Measurements from ENCODE around the gene CCDC177. TPM values are rescaled to one million over a fixed set of nuclear protein-coding genes. Genes with fewer than 3 reads are reported as not detected.

Gene CCDC177
- total RNA-seq, 2 experiments from 2014 or later: not detected

DNA sequence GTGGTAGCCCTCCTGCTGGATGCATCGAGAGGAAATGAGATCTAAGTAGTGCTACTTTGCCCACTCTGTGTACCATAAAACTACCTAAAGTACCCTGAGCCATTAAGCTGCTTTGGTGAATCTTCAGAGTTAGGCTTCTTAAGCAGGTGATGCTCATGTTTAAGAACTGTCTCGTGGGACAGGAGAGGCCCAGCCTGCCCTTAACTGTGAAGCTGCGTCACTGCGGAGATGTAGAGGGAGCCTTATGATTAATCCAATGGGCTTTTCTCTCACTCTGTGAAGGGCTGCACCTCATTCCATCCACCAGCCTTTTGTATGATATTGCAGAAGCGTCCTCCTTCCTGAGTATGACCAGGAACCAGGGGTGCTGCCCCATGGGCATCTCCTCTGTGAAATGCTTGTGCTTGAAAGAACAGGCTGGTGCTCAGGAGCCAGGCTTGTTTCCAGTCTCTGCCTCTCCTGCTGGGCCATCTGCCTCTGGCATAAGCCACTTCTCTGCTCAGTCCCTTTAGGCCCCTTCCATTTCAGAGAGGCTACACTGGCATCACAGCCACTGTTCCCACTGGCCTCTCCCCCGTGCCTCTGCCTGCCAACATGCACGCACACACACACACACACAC is 6.8 kb upstream of the CCDC177 start:
- intact Hi-C loops (cut with DNase I, micrococcal nuclease): no loop called here
- ChIA-PET CTCF (interaction anchor here (0.5 to 5.8 kb wide), 13 partner anchors 42 to 1799 kb away, joined by 3 to 77 read pairs (median 4); no protein-coding TSS in a partner anchor), POLR2A (no interaction called here)
- Mint-ChIP-seq H3K36me3 (ENCODE audit: low read depth) (no peaks in the 10 kb centered on the region), H3K27ac (no peak overlapping the region), H3K4me1 (no peaks in the 10 kb centered on the region), H3K9me3 (ENCODE audit: low read depth) (no peaks in the 10 kb centered on the region), H3K27me3 (peaks cover 5% of the 10 kb centered on the region), H3K4me3 (no peak overlapping the region)
- ATAC-seq (no peak), DNase-seq (no peak)

DNA sequence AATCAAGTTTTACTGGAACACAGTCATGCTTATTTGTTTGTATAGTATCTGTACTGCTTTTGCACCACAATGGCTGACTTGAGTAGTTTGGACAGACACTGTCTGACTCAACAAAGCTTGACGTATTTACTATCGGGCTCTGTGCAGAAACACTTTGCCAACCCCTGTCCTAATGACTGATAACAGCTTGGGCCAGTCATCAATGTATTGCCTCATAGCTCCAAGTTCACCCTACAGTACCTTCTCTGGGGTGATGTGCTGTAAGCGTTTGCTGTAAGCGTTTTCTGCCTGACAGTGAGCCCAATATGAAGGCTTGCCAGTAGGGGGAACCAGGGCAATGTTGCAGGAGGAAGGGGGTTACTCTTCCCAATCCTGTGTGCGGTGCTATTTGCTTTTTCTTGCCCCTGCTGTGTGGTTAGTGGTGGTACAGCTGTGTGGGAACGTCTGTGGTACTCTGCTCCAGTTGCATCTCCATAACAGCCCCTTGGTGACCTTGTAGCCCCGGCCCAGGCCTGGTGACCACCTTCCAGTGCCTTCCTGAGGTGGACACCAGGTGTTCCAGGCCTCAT is 5.4 kb upstream of the CCDC177 start:
- intact Hi-C loops (cut with DNase I, micrococcal nuclease): no loop called here
- H3K27ac Mint-ChIP-seq: no peak overlapping the region
- ATAC-seq: peak; percentile 64
- H3K4me1 Mint-ChIP-seq: no peaks in the 10 kb centered on the region
- ChIA-PET CTCF (interaction anchor here (0.7 to 2.7 kb wide), 13 partner anchors 23 to 600 kb away, joined by 3 to 20 read pairs (median 3); no protein-coding TSS in a partner anchor), POLR2A (no interaction called here)
- H3K9me3 Mint-ChIP-seq (ENCODE audit: low read depth): no peaks in the 10 kb centered on the region
- peaks cover 13% of the 10 kb centered on the region for H3K27me3 Mint-ChIP-seq
- peak; percentile 54 for DNase-seq
- H3K36me3 Mint-ChIP-seq (ENCODE audit: low read depth): no peaks in the 10 kb centered on the region
- no peak overlapping the region for H3K4me3 Mint-ChIP-seq

GRCh38 chr14:69579476-69579875 is 4.8 kb upstream of the CCDC177 start:
- ChIA-PET CTCF (interaction anchor here (0.7 to 2.7 kb wide), 12 partner anchors 23 to 162 kb away, joined by 3 to 20 read pairs (median 3); no protein-coding TSS in a partner anchor), POLR2A (no interaction called here)
- Mint-ChIP-seq H3K4me1 (peaks cover 2% of the 10 kb centered on the region), H3K27ac (no peak overlapping the region), H3K27me3 (peaks cover 15% of the 10 kb centered on the region), H3K36me3 (ENCODE audit: low read depth) (no peaks in the 10 kb centered on the region), H3K9me3 (ENCODE audit: low read depth) (no peaks in the 10 kb centered on the region), H3K4me3 (no peak overlapping the region)
- ATAC-seq (no peak), DNase-seq (no peak)
- intact Hi-C loops (cut with DNase I, micrococcal nuclease): loop anchor here (10.0 kb wide), 2 partner anchors 445 to 455 kb away; no protein-coding TSS in a partner anchor

GRCh38 chr14:69574954-69575295 is 254 bp upstream of the CCDC177 start:
- H3K36me3 Mint-ChIP-seq (ENCODE audit: low read depth): no peaks in the 10 kb centered on the region
- H3K9me3 Mint-ChIP-seq (ENCODE audit: low read depth): no peaks in the 10 kb centered on the region
- ATAC-seq (no peak), DNase-seq (no peak)
- H3K4me1 Mint-ChIP-seq: peaks cover 10% of the 10 kb centered on the region
- CTCF ChIA-PET: interaction anchor here (0.6 to 2.1 kb wide), 20 partner anchors 8 to 752 kb away, joined by 3 to 14 read pairs (median 4); no protein-coding TSS in a partner anchor
- H3K27ac Mint-ChIP-seq: peak overlapping the region; percentile 4
- intact Hi-C loops (cut with DNase I, micrococcal nuclease): loop anchor here (1.0 to 10.0 kb wide), 8 partner anchors 26 to 450 kb away; partner anchors contain the start of gene GALNT16 (in 1 of the 2)
- H3K4me3 Mint-ChIP-seq: peak overlapping the region; percentile 58
- POLR2A ChIA-PET: interaction anchor here (0.6 kb wide), 2 partner anchors 10 to 71 kb away, joined by 3 to 5 read pairs; no protein-coding TSS in a partner anchor
- H3K27me3 Mint-ChIP-seq: peaks cover 40% of the 10 kb centered on the region

DNA sequence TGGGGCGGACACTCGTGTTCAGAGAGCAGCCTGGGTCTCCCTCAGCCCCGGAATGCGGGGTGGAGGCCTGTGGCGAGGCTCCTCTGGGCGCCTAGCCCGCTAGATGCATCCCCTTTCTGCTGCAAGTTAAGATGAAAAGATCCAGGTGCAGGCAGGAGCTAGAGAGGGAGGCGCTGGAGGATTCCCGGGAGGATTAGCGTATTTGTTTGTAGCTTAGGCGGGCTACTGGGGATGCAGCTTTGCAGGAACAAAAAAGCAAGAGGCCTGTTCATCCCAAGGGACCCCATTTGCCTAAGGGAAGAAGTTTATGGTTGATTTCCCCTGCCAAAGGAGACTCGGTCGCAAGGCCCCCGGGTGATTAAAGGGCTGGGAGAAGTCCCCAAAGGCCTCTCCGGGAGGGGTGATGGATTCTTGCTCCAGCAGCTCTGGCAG is 824 bp downstream of the CCDC177 start:
- no peaks in the 10 kb centered on the region for H3K36me3 Mint-ChIP-seq (ENCODE audit: low read depth)
- ATAC-seq (no peak), DNase-seq (peak; percentile 37)
- H3K9me3 Mint-ChIP-seq (ENCODE audit: low read depth): no peaks in the 10 kb centered on the region
- intact Hi-C loops (cut with DNase I, micrococcal nuclease): loop anchor here (1.0 to 10.0 kb wide), 8 partner anchors 25 to 451 kb away; partner anchors contain the start of gene GALNT16 (in 1 of the 2)
- H3K27me3 Mint-ChIP-seq: peaks cover 45% of the 10 kb centered on the region
- no peak overlapping the region for H3K27ac Mint-ChIP-seq
- ChIA-PET CTCF (interaction anchor here (0.7 to 2.1 kb wide), 17 partner anchors 10 to 331 kb away, joined by 3 to 14 read pairs (median 4); no protein-coding TSS in a partner anchor), POLR2A (no interaction called here)
- peaks cover 10% of the 10 kb centered on the region for H3K4me1 Mint-ChIP-seq
- H3K4me3 Mint-ChIP-seq: peak overlapping the region; percentile 26

DNA sequence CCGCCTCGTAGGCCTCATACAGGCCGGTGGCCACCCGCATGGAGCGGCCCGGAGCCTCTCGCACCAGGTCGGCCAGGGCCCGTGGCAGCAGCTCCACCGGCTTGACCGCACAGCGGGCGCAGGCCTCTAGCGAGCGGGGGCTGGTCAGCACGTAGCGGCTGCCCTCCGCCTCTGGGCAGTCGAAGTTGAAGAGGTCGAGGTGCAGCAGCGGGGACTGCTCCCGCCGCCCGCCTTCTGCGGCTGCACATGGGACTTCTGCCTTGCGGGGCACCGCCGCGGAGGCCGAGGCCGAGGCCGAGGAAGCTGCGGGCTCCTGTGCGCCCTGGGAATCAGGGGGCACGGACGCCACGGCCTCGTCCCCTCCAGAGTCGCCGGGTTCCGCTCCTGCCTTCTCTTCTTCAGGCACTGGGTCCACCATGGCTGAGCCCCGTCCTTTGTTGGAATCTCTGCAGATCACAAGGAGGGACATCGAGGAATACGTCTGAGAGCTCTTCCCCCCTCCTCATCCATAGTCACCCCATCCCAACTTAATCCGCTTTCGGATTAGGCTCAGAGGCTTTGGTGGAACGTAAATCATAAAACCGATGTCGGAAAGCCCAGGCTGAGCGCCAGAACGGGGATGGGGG is 1.4 kb downstream of the CCDC177 start:
- Mint-ChIP-seq H3K27ac (no peak overlapping the region), H3K4me1 (peaks cover 10% of the 10 kb centered on the region), H3K9me3 (ENCODE audit: low read depth) (no peaks in the 10 kb centered on the region), H3K4me3 (peak overlapping the region; percentile 26), H3K27me3 (peaks cover 46% of the 10 kb centered on the region), H3K36me3 (ENCODE audit: low read depth) (no peaks in the 10 kb centered on the region)
- DNase-seq: no peak
- ATAC-seq: no peak
- POLR2A ChIA-PET: no interaction called here
- intact Hi-C loops (cut with DNase I, micrococcal nuclease): loop anchor here (5.0 to 10.0 kb wide), 4 partner anchors 96 to 451 kb away; partner anchors contain the start of gene GALNT16 (in 1 of the 2)
- CTCF ChIA-PET: interaction anchor here (1.0 to 2.2 kb wide), 12 partner anchors 11 to 331 kb away, joined by 3 to 14 read pairs (median 5); no protein-coding TSS in a partner anchor

- Mint-ChIP-seq H3K36me3 (ENCODE audit: low read depth) (no peaks in the 10 kb centered on the region), H3K4me3 (no peak overlapping the region), H3K27me3 (peaks cover 50% of the 10 kb centered on the region), H3K4me1 (peaks cover 10% of the 10 kb centered on the region), H3K27ac (no peak overlapping the region), H3K9me3 (ENCODE audit: low read depth) (no peaks in the 10 kb centered on the region)
- ATAC-seq: no peak
- intact Hi-C loops (cut with DNase I, micrococcal nuclease): loop anchor here (5.0 to 10.0 kb wide), 4 partner anchors 95 to 452 kb away; partner anchors contain the start of gene GALNT16 (in 1 of the 2)
- DNase-seq: no peak
- CTCF ChIA-PET: interaction anchor here (1.0 to 2.2 kb wide), 6 partner anchors 12 to 330 kb away, joined by 4 to 12 read pairs (median 5); no protein-coding TSS in a partner anchor
- POLR2A ChIA-PET: interaction anchor here (1.0 kb wide), 1 partner anchor 25 kb away, joined by 4 read pairs; no protein-coding TSS in a partner anchor
Observed at GRCh38 chr14:69572841-69573135, 1.9 kb downstream of the CCDC177 start.

DNA sequence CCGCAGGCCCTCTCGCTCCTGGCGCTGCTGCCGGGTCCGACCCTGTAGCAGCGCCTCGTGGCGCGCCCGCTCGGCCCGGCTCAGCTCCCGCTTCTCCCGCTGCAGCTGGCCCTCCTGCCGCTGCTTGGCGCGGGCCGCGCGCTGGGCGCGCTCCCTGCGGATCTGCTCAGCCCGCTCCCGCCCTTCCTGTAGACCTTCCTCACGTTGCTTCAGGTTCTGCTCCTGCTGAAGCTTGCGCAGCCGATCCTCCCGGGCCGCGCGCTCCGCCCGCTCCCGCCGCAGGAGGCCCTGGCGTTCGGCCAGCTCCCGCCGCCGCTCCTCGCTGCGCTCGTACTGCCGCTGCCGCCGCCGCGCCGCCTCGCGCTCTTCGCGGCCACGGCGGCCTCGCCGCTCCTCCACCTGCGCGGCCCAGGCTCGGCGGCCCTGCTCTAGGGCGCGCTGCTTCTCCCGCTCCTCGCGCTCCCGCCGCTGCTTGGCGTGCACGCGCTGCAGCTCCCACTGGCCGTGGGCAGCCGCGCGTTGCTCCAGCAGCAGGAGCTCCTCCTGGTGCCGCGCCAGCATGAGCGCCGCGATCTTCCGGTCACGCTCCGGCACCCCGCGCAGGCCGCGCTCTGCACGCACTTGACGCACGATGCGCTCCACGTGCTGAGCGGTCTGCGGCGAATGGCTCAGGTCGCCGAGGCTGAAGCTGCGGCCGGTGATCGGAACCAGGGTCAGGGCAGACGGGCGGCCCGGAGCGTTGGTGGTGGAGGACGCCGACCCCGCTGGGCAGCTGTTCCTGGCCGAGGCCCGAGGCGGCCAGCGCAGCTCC is 2.4 kb downstream of the CCDC177 start:
- Mint-ChIP-seq H3K4me3 (peak overlapping the region; percentile 16), H3K9me3 (ENCODE audit: low read depth) (no peaks in the 10 kb centered on the region), H3K4me1 (peaks cover 10% of the 10 kb centered on the region), H3K36me3 (ENCODE audit: low read depth) (no peaks in the 10 kb centered on the region), H3K27ac (no peak overlapping the region), H3K27me3 (peaks cover 54% of the 10 kb centered on the region)
- intact Hi-C loops (cut with DNase I, micrococcal nuclease): loop anchor here (5.0 to 10.0 kb wide), 4 partner anchors 95 to 453 kb away; partner anchors contain the start of gene GALNT16 (in 1 of the 2)
- DNase-seq (peak; percentile 36), ATAC-seq (peak; percentile 39)
- POLR2A ChIA-PET: interaction anchor here (1.0 kb wide), 1 partner anchor 24 kb away, joined by 4 read pairs; no protein-coding TSS in a partner anchor
- CTCF ChIA-PET: interaction anchor here (0.6 to 2.2 kb wide), 14 partner anchors 9 to 330 kb away, joined by 3 to 12 read pairs (median 4); no protein-coding TSS in a partner anchor

DNA sequence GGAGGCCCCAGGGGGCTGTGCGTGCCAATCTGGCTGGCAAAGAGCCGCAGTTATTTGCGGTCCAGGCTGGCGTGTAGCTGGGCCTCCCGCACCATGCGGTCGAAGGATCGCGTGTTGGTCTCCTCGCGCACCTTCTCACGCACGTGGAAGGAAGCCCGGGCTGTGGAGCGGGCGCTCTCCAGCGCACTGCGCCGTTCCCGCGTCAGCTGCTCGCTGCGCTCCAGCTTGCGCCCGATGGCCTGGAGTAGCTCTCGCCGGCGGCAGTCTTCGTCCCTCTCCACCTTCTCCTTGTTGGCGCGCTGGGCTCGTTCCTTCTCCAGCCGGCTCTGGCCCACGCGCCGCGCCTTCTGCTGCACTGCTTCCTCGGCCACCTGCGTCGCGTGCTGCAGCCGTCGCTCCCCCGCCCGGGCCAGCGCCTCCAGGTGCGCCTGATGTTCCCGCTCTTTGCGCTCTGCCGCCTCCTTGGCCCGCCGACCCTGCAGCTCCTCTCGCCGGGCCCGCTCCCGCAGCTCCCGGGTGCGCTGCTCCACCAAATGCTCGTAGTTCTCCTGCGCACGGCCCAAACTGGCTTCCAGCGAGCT is 3.1 kb downstream of the CCDC177 start:
- ChIA-PET CTCF (interaction anchor here (0.6 to 2.2 kb wide), 15 partner anchors 8 to 420 kb away, joined by 3 to 12 read pairs (median 4); no protein-coding TSS in a partner anchor), POLR2A (interaction anchor here (1.0 kb wide), 1 partner anchor 23 kb away, joined by 4 read pairs; no protein-coding TSS in a partner anchor)
- Mint-ChIP-seq H3K9me3 (ENCODE audit: low read depth) (no peaks in the 10 kb centered on the region), H3K4me3 (no peak overlapping the region), H3K27me3 (peaks cover 56% of the 10 kb centered on the region), H3K4me1 (peaks cover 10% of the 10 kb centered on the region), H3K27ac (no peak overlapping the region), H3K36me3 (ENCODE audit: low read depth) (no peaks in the 10 kb centered on the region)
- peak; percentile 12 for DNase-seq
- intact Hi-C loops (cut with DNase I, micrococcal nuclease): loop anchor here (5.0 to 10.0 kb wide), 4 partner anchors 94 to 453 kb away; partner anchors contain the start of gene GALNT16 (in 1 of the 2)
- no peak for ATAC-seq

GRCh38 chr14:69570836-69571330 is 3.8 kb downstream of the CCDC177 start:
- Mint-ChIP-seq H3K27me3 (peaks cover 53% of the 10 kb centered on the region), H3K9me3 (ENCODE audit: low read depth) (no peaks in the 10 kb centered on the region), H3K4me3 (no peak overlapping the region), H3K27ac (no peak overlapping the region), H3K4me1 (peaks cover 10% of the 10 kb centered on the region), H3K36me3 (ENCODE audit: low read depth) (no peaks in the 10 kb centered on the region)
- CTCF ChIA-PET: interaction anchor here (0.6 to 2.2 kb wide), 8 partner anchors 9 to 419 kb away, joined by 3 to 12 read pairs (median 4); no protein-coding TSS in a partner anchor
- DNase-seq (no peak), ATAC-seq (no peak)
- intact Hi-C loops (cut with DNase I, micrococcal nuclease): loop anchor here (5.0 to 10.0 kb wide), 4 partner anchors 94 to 454 kb away; partner anchors contain the start of gene GALNT16 (in 1 of the 2)
- POLR2A ChIA-PET: no interaction called here

All from activated CD4-positive, alpha-beta T cell treated with anti-CD3 and anti-CD28 coated beads for 36 hours (primary cell).